Stimulated activated effector memory CD8-positive, alpha-beta T cell treated with anti-CD3 and anti-CD28 coated beads, Interleukin-12 subunit alpha, Interleukin-12 subunit beta, amount 100 ng/mL, for 72 hours (primary cell): ENCODE measurements around the gene MED8.

Experiments
- ATAC-seq: fragments of 150-1000 bp; cut with Tn5 transposase; 2 replicates; pipeline ENCODE4 v1.10.0; 2021
- DNase-seq, 2 donors: peaks; one replicate each; pipeline ENCODE4 v3.0.0; 2021 to 2022; ENCODE audit warnings: low spot score in 2 of 2
- H3K27ac Mint-ChIP-seq: one replicate; pipeline ENCODE4 v1.8.0; 2022; ENCODE audit warnings: mild to moderate bottlenecking, mixed read lengths
- H3K36me3 Mint-ChIP-seq: one replicate; pipeline ENCODE4 v1.8.0; 2022; ENCODE audit warnings: mild to moderate bottlenecking, mixed read lengths
- H3K4me1 Mint-ChIP-seq: one replicate; pipeline ENCODE4 v1.8.0; 2022; ENCODE audit warnings: mixed read lengths
- H3K4me3 Mint-ChIP-seq: one replicate; pipeline ENCODE4 v1.8.0; 2022; ENCODE audit warnings: mild to moderate bottlenecking, mixed read lengths
- H3K9me3 Mint-ChIP-seq: one replicate; pipeline ENCODE4 v1.8.0; 2022; ENCODE audit warnings: mixed read lengths

MED8 gene

DNA sequence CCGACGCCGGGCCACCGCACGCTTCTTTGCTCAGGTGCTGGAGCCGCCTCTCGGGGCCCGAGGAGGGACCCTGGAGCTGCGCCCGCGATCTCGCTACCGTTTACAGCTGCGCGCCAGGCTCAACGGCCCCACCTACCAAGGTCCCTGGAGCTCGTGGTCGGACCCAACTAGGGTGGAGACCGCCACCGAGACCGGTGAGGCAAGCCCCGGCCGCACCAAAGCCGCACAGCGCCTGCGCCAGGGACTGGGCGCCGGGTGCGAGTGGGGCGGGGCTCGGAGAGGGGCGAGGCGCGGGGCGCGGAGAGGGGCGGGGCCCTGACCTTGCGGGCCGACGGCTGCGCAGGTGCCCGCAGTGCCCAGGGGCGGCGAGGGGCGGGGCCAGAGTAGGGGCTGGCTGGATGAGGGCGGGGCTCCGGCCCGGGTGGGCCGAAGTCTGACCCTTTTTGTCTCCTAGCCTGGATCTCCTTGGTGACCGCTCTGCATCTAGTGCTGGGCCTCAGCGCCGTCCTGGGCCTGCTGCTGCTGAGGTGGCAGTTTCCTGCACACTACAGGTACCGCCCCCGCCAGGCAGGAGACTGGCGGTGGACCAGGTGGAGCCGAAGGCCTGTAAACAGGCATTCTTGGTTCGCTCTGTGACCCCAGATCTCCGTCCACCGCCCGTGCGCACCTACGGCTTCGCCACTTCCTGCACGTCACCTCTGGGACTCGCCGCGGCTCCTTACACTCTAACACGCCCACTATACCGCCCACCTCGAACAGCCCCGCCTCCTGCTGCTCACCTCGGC lies 40.6 kb downstream of the MED8 start:
- Mint-ChIP-seq H3K4me3 (peak overlapping the region; percentile 64), H3K9me3 (no peaks in the 10 kb centered on the region), H3K4me1 (peaks cover 18% of the 10 kb centered on the region), H3K27ac (peak overlapping the region; percentile 80), H3K36me3 (no peaks in the 10 kb centered on the region)
- peak; percentile 47 to 68 for DNase-seq
- peak; percentile 86 for ATAC-seq

DNA sequence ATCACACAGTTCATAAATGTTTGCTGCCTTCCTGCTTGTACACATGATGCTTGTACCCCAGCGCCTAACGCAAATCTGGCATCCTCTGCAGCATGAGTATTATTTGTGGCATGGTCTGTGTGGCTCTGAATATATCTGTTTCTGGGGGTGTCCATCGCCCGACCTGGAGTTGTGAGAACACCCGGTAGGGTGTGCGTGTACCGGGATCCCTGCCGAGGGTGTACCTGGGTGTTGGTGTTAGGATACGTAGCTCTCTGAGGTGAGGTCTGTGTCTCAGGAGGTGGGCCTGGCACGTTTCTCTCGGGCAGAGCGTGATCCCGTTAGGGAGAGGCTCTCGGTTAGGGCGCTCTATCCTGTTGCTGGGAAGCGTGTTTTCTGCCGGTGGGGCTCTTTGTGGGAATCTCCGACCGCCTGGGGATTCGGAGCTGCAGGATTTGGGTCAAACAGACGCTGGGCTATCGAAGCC lies 41.2 kb downstream of the MED8 start:
- no peaks in the 10 kb centered on the region for H3K9me3 Mint-ChIP-seq
- no peaks in the 10 kb centered on the region for H3K36me3 Mint-ChIP-seq
- peaks cover 18% of the 10 kb centered on the region for H3K4me1 Mint-ChIP-seq
- DNase-seq: no peak
- ATAC-seq: no peak
- peak overlapping the region; percentile 64 for H3K4me3 Mint-ChIP-seq
- no peak overlapping the region for H3K27ac Mint-ChIP-seq

- no peak for DNase-seq
- no peak overlapping the region for H3K4me3 Mint-ChIP-seq
- H3K4me1 Mint-ChIP-seq: peaks cover 18% of the 10 kb centered on the region
- H3K9me3 Mint-ChIP-seq: no peaks in the 10 kb centered on the region
- H3K27ac Mint-ChIP-seq: no peak overlapping the region
- H3K36me3 Mint-ChIP-seq: no peaks in the 10 kb centered on the region
- ATAC-seq: no peak
Measured at GRCh38 chr1:43346636-43347035, 43.0 kb downstream of the MED8 start.

GRCh38 chr1:43345120-43345519 lies 44.5 kb downstream of the MED8 start:
- ATAC-seq (peak; percentile 69), DNase-seq (no peak)
- Mint-ChIP-seq H3K4me1 (peaks cover 16% of the 10 kb centered on the region), H3K36me3 (no peaks in the 10 kb centered on the region), H3K4me3 (no peak overlapping the region), H3K9me3 (no peaks in the 10 kb centered on the region), H3K27ac (no peak overlapping the region)

- H3K4me3 Mint-ChIP-seq: no peak overlapping the region
- H3K4me1 Mint-ChIP-seq: peaks cover 9% of the 10 kb centered on the region
- DNase-seq (no peak), ATAC-seq (no peak)
- no peaks in the 10 kb centered on the region for H3K36me3 Mint-ChIP-seq
- no peak overlapping the region for H3K27ac Mint-ChIP-seq
- no peaks in the 10 kb centered on the region for H3K9me3 Mint-ChIP-seq
Measured at GRCh38 chr1:43344267-43344850, 45.2 kb downstream of the MED8 start.

GRCh38 chr1:43340559-43340958 lies 49.0 kb downstream of the MED8 start:
- no peaks in the 10 kb centered on the region for H3K36me3 Mint-ChIP-seq
- H3K9me3 Mint-ChIP-seq: no peaks in the 10 kb centered on the region
- ATAC-seq: no peak
- H3K4me1 Mint-ChIP-seq: peaks cover 6% of the 10 kb centered on the region
- DNase-seq: no peak
- H3K4me3 Mint-ChIP-seq: no peak overlapping the region
- no peak overlapping the region for H3K27ac Mint-ChIP-seq

DNA sequence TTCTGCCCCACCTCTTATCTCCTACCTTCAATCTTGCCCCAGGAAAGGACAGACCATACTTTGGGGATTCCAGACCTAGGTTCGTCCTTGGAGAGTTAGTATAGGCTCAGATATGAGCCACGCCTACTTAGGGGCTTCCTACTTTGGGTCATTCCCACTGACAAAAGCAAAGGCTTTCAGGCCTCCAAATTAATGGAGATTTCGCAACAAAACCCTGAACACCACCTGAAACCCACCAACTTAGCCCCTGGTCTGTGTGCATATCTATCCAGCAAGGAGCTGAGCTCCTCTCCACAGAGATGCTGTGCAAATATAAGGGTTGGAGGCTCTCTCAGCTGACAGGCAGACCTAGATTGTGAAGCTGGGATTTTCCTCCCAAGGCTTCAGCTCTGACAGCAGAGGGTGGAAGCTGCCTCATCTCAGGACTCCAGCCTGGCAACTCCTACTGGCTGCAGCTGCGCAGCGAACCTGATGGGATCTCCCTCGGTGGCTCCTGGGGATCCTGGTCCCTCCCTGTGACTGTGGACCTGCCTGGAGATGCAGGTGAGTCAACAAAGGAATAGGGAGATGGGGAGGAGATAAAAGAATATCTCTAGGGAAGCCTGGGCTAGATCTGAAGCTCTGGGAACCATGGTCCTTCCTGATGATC lies 49.9 kb downstream of the MED8 start:
- DNase-seq (no peak), ATAC-seq (no peak)
- H3K4me1 Mint-ChIP-seq: no peaks in the 10 kb centered on the region
- no peaks in the 10 kb centered on the region for H3K36me3 Mint-ChIP-seq
- H3K27ac Mint-ChIP-seq: no peak overlapping the region
- H3K4me3 Mint-ChIP-seq: no peak overlapping the region
- H3K9me3 Mint-ChIP-seq: no peaks in the 10 kb centered on the region

GRCh38 chr1:43338001-43338400 lies 51.6 kb downstream of the MED8 start:
- H3K27ac Mint-ChIP-seq: no peak overlapping the region
- no peak for DNase-seq
- H3K4me1 Mint-ChIP-seq: no peaks in the 10 kb centered on the region
- ATAC-seq: no peak
- H3K4me3 Mint-ChIP-seq: no peak overlapping the region
- H3K36me3 Mint-ChIP-seq: no peaks in the 10 kb centered on the region
- H3K9me3 Mint-ChIP-seq: no peaks in the 10 kb centered on the region

DNA sequence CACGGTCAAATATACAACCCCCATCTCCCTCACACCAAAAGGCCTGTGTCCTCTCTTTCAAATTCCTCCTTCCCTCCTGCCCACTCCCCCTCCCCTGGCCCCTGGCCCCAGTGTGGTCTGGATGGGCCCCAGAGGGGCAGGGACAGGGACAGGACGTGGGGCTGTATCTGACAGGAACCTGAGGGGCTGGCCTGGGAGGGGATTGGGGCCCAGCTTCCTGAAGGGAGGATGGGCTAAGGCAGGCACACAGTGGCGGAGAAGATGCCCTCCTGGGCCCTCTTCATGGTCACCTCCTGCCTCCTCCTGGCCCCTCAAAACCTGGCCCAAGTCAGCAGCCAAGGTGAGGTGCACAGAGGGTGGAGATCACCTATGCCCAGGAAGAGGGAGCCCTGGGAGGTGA lies 52.0 kb downstream of the MED8 start, which contains the start of gene MPL:
Gene MPL (plus strand): TSS at position 231 of the 400 bp plus-strand sequence. CDS start 31 bp downstream, at position 262.
- ATAC-seq: peak; percentile 26
- H3K4me3 Mint-ChIP-seq: no peak within 1 kb of the TSS
- H3K27ac Mint-ChIP-seq: peak within 1 kb of the TSS; percentile 38
- H3K9me3 Mint-ChIP-seq: no peaks in the 10 kb centered on the region
- H3K36me3 Mint-ChIP-seq: no peaks in the 10 kb centered on the region
- H3K4me1 Mint-ChIP-seq: no peaks in the 10 kb centered on the region
- DNase-seq: no peak

DNA sequence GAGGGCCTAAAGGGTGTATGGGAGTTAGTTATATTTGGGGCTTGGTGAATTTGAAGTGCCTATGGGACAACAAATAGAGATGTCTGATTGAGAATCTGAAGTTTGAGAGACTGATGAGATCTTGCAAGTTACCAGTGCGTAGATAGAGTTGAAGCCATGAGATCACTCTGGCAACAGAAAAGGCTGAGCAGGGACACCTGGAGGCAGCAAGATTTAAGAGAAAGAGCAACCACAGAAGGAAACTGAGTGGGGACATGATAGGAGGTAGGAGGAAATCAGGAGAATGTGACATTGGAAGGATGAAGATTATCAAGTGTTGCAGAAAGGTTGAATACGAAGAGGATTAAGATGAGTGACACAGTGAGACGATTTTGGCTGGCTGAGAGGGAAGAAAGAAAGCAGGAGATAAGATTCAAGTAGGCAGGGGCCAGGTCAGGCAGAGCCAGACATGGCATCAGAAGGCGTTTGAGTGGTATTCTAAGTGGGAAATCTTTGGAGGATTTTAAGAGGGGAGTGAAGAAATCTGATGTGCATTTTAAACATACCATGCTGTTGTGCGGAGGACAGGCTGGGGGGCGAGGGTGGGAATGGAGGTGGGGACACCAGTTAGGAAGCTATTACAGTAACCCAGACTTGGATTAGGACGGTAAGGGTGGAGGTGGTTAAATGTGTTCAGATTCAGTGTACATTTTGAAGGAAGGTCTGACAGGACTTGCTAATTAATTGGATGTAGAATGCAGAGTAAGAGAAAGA lies 55.0 kb downstream of the MED8 start:
- Mint-ChIP-seq H3K4me3 (no peak overlapping the region), H3K27ac (no peak overlapping the region), H3K9me3 (no peaks in the 10 kb centered on the region), H3K36me3 (no peaks in the 10 kb centered on the region), H3K4me1 (peaks cover 10% of the 10 kb centered on the region)
- no peak for ATAC-seq
- DNase-seq: no peak
